SK-N-SH treated with all-trans-retinoic acid at 6 μM for 48 hours (cell line): ENCODE data around the gene KIAA0825.

ENCODE experiments used
- BACH2 ChIP-seq: fragments of 250-450 bp; sonication (Bioruptor Pico); IDR thresholded peaks from 2 replicates; pipeline ENCODE4 v1.9.0; 2021; ENCODE audit warnings: mild to moderate bottlenecking, borderline replicate concordance
- CREB5 ChIP-seq: fragments of 250-450 bp; sonication (Bioruptor Pico); IDR thresholded peaks from 2 replicates; pipeline ENCODE4 v1.5.1; 2020; ENCODE audit warnings: low read depth, mild to moderate bottlenecking, moderate library complexity
- ISL1 ChIP-seq: fragments of 250-450 bp; sonication (Bioruptor Pico); IDR thresholded peaks from 2 replicates; pipeline ENCODE4 v2.1.2; 2022; ENCODE audit warnings: mild to moderate bottlenecking, moderate library complexity
- OSR1 ChIP-seq: fragments of 250-450 bp; sonication (Bioruptor Pico); IDR thresholded peaks from 2 replicates; pipeline ENCODE4 v1.8.0; 2022; ENCODE audit warnings: moderate library complexity, mild to moderate bottlenecking, inconsistent platforms
- TCF4 ChIP-seq: fragments of 250-450 bp; sonication (Bioruptor Pico); IDR thresholded peaks from 2 replicates; pipeline ENCODE4 v1.8.0; 2021; ENCODE audit warnings: mild to moderate bottlenecking, moderate library complexity, borderline replicate concordance
- ZFP3 ChIP-seq: fragments of 250-450 bp; sonication (Bioruptor Pico); IDR thresholded peaks from 2 replicates; pipeline ENCODE4 v1.5.0; 2020; ENCODE audit warnings: mild to moderate bottlenecking, moderate library complexity
- ZFP30 ChIP-seq: fragments of 450-650 bp; formaldehyde crosslinking; IDR thresholded peaks from 2 replicates; pipeline ENCODE4 v1.5.0; 2022; ENCODE audit warnings: mild to moderate bottlenecking, moderate library complexity
- ZNF8 ChIP-seq: fragments of 450-650 bp; formaldehyde crosslinking; IDR thresholded peaks from 2 replicates; pipeline ENCODE4 v1.5.0; 2020; ENCODE audit warnings: mild to moderate bottlenecking, moderate library complexity

GRCh38 chr5:94361832-94362796 lies 256.3 kb downstream of the KIAA0825 start:
- TF ChIP-seq TCF4 (no peak), ISL1 (no peak), OSR1 (CRISPR knock-in tag) (no peak), ZFP30 (CRISPR knock-in tag) (no peak), BACH2 (CRISPR knock-in tag) (no peak), ZNF8 (CRISPR knock-in tag) (no peak), ZFP3 (CRISPR knock-in tag) (no peak), CREB5 (CRISPR knock-in tag) (no peak)
